Ectodermal cell (in vitro differentiated cells): ENCODE measurements around the gene F13B. TPM values are rescaled to one million over a fixed set of nuclear protein-coding genes. Genes with fewer than 3 reads are reported as not detected.
"Not testable (repeated sequence)": the region's sequence is repeated elsewhere in the genome, so short reads cannot be mapped to it uniquely, and the experiment has no call there.

Source experiments
- H3K27ac ChIP-seq: 2 replicates; pipeline ENCODE4 v1.7.0; 2013; ENCODE audit warnings: mild to moderate bottlenecking, low read depth, low read length; ENCODE audit not compliant: insufficient read depth, poor library complexity, severe bottlenecking
- H3K27me3 ChIP-seq: 2 replicates; pipeline ENCODE4 v1.7.0; 2013; ENCODE audit warnings: mild to moderate bottlenecking, low read length; ENCODE audit not compliant: insufficient read depth, control insufficient read depth, poor library complexity, severe bottlenecking
- H3K36me3 ChIP-seq: one replicate; pipeline ENCODE4 v1.7.0; 2013; ENCODE audit warnings: low read length; ENCODE audit not compliant: control insufficient read depth, insufficient read depth
- H3K4me1 ChIP-seq: one replicate; pipeline ENCODE4 v1.7.0; 2013; ENCODE audit warnings: low read length; ENCODE audit not compliant: control insufficient read depth, insufficient read depth
- H3K4me3 ChIP-seq: 2 replicates; pipeline ENCODE4 v1.7.0; 2013; ENCODE audit warnings: low read depth, low read length, control low read depth; ENCODE audit not compliant: insufficient read depth
- H3K9me3 ChIP-seq: 2 replicates; pipeline ENCODE4 v1.7.0; 2013; ENCODE audit warnings: mild to moderate bottlenecking, low read length, moderate library complexity; ENCODE audit not compliant: control insufficient read depth
- WGBS, 2 experiments: methylation state at CpG; one replicate each; pipeline ENCODE4 v1.1.7; 2013; ENCODE audit warnings: missing lambda C conversion rate in 2 of 2; 5-methylcytosine and 5-hydroxymethylcytosine counted together
- polyA plus RNA-seq, 4 experiments: library from polyadenylated mRNA; stranded (reverse); fragments of 50-300 nt; gene quantifications; one replicate each; pipeline ENCODE4 v1.2.3, GENCODE V29; 2013

The F13B gene
- polyA plus RNA-seq (2013, experiment 1 of 4) = not detected
- not detected for polyA plus RNA-seq (2013, experiment 2 of 4)
- polyA plus RNA-seq (2013, experiment 3 of 4) = not detected
- not detected for polyA plus RNA-seq (2013, experiment 4 of 4)

- Histone ChIP-seq H3K27me3 (no peaks in the 10 kb centered on the region), H3K9me3 (no peaks in the 10 kb centered on the region), H3K4me3 (no peak within 1 kb of the TSS), H3K36me3 (no peaks in the 10 kb centered on the region), H3K27ac (no peak within 1 kb of the TSS), H3K4me1 (no peaks in the 10 kb centered on the region)
- 93 to 94% methylated on average over 2 of the region's 3 CpGs for WGBS, 2 experiments
Measured at GRCh38 chr1:197066719-197067456, at the start of gene F13B. F13B (minus strand) TSS chr1:197067260; CDS start chr1:197067223, 37 bp downstream.

DNA sequence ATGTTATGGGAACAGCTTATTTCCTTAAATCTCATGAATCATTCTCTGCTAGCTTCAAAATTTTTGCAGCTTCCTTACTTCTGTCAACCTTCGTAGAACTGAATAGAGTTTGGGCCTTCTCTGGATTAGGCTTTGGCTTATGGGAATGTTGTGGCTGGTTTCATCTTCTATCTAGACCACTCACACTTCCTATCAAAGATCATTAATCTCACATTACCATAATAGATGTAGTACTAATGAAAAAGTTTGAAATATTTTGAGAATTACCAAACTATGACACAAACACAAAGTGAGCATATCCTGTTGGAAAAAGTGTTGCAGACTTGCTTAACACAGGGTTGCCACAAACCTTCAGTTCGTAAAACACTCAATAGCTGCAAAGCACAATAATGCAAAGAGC is 49.1 kb upstream of the F13B start:
- peaks cover 17% of the 10 kb centered on the region for H3K36me3 ChIP-seq
- H3K27me3 ChIP-seq = no peaks in the 10 kb centered on the region
- no peaks in the 10 kb centered on the region for H3K4me1 ChIP-seq
- no peaks in the 10 kb centered on the region for H3K9me3 ChIP-seq
- 90 to 96% methylated on average over 2 of the region's 2 CpGs for WGBS, 2 experiments
- H3K4me3 ChIP-seq = no peak overlapping the region
- no peak overlapping the region for H3K27ac ChIP-seq

DNA sequence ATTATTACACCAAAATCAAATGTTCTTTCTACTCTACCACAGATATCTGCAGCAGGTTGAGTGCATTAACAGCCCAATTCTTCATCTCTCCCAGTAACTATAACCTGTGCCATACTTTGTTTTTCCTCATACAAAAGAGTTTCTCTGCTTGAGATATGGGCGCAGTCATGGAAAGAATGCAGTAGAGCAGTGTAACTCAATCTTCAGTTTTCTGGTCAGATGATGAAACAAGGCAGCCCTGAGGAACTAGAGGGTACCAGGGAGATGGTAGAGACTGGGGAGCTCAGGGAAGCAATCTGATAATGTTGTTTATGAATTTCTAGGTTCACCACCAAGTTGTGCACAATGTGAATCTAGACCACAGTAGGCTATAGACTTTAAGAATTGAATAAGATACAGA is 39.8 kb upstream of the F13B start:
- Histone ChIP-seq H3K4me1 (no peaks in the 10 kb centered on the region), H3K4me3 (no peak overlapping the region), H3K27me3 (no peaks in the 10 kb centered on the region), H3K9me3 (peaks cover 6% of the 10 kb centered on the region), H3K36me3 (peaks cover 54% of the 10 kb centered on the region), H3K27ac (no peak overlapping the region)
- WGBS, 2 experiments = 87 to 93% methylated on average over 1 of the region's 1 CpG

GRCh38 chr1:197103300-197103699 is 36.2 kb upstream of the F13B start:
- Histone ChIP-seq H3K9me3 (peaks cover 6% of the 10 kb centered on the region), H3K4me1 (no peaks in the 10 kb centered on the region), H3K27me3 (no peaks in the 10 kb centered on the region), H3K4me3 (no peak overlapping the region), H3K27ac (no peak overlapping the region), H3K36me3 (peaks cover 43% of the 10 kb centered on the region)
- WGBS, 2 experiments = 98% methylated on average over 5 of the region's 5 CpGs

DNA sequence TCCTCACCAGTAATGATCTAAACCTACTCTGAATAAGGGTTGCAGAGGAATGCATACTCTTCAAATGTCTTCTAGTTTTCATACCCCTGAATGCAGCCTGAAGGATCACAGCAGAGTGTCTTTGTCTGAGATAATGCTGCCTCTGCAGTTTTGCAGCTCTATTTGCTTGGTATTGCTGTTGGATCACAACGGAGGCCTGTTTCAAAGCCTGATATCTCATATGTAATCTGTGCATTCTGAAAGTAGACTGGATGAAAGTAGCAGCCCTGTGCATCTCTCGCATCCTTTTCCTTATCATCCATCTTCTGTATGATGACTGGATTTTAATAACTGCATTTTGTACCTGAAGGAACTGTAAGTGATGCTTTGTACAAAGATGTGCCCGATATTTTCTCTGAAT is 34.9 kb upstream of the F13B start:
- no peak overlapping the region for H3K27ac ChIP-seq
- no peaks in the 10 kb centered on the region for H3K4me1 ChIP-seq
- peaks cover 6% of the 10 kb centered on the region for H3K9me3 ChIP-seq
- H3K36me3 ChIP-seq = peaks cover 34% of the 10 kb centered on the region
- no peak overlapping the region for H3K4me3 ChIP-seq
- no peaks in the 10 kb centered on the region for H3K27me3 ChIP-seq
- 96% methylated on average over 2 to 3 of the region's 3 CpGs for WGBS, 2 experiments

DNA sequence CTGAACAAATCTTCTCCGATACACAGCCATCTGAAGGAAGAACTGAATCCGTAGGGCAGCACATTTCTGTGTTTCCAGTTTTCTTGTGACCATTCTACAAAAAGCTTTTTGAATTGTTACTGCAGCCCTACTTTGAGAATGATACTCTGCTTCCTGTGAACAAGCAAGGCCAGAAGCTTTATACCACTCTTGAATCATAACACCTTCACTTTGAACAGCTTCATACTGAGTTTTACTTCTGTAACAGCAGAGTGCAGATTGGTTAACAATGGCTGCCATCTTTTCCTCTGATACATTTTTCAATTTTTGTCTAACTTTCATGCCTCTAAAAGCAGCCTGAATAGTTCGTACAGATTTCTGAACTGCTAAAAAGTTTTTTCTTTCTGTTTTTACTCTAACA is 33.6 kb upstream of the F13B start:
- Histone ChIP-seq H3K4me3 (no peak overlapping the region), H3K4me1 (no peaks in the 10 kb centered on the region), H3K36me3 (peaks cover 27% of the 10 kb centered on the region), H3K9me3 (peaks cover 6% of the 10 kb centered on the region), H3K27me3 (no peaks in the 10 kb centered on the region), H3K27ac (no peak overlapping the region)
- whole genome bisulfite sequencing, 2 experiments = 98% methylated on average over 3 of the region's 3 CpGs

GRCh38 chr1:197099444-197099843 is 32.4 kb upstream of the F13B start:
- H3K36me3 ChIP-seq = peaks cover 19% of the 10 kb centered on the region
- H3K27me3 ChIP-seq = no peaks in the 10 kb centered on the region
- no peak overlapping the region for H3K27ac ChIP-seq
- H3K4me1 ChIP-seq = no peaks in the 10 kb centered on the region
- no peak overlapping the region for H3K4me3 ChIP-seq
- H3K9me3 ChIP-seq = peaks cover 6% of the 10 kb centered on the region

GRCh38 chr1:197096971-197097370 is 29.9 kb upstream of the F13B start:
- H3K36me3 ChIP-seq, H3K27ac ChIP-seq, H3K27me3 ChIP-seq, H3K9me3 ChIP-seq, H3K4me1 ChIP-seq, H3K4me3 ChIP-seq: not testable (repeated sequence)
- WGBS, 2 experiments = 91 to 92% methylated on average over 2 of the region's 2 CpGs

- Histone ChIP-seq H3K4me1 (no peaks in the 10 kb centered on the region), H3K4me3 (no peak overlapping the region), H3K27ac (no peak overlapping the region), H3K27me3 (no peaks in the 10 kb centered on the region), H3K36me3 (no peaks in the 10 kb centered on the region), H3K9me3 (no peaks in the 10 kb centered on the region)
- 86 to 100% methylated on average over 1 of the region's 1 CpG for WGBS, 2 experiments
Measured at GRCh38 chr1:197096137-197096536, 29.1 kb upstream of the F13B start.

DNA sequence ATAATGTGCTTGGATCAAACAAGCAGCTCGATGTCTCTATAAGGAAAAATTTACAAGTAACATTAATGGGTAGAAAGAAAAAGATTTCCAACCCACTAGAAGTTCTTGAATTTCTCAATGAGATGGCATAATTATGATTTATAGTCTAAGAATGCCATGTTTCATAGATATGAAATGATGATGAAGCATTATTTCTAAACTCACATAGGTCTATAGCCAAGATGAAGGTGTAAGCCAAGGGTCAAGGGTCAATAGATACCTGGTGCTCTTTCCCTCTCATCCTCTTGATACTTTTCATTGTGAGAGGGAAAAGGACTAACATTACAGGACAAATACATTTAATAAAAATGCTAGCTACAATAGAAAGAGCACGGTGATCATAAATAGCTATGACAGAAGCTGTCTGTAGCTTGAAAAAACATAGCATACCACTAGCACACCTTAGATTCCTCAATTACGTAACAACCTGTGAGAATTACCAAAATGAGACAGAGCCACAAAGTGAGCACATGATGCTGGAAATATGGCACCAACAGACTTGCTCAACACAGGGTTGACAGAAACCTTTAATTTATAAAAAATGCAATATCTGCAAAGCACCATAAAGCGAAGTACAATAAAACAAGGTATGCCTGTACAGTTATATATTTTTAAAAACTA is 26.3 kb upstream of the F13B start:
- Histone ChIP-seq H3K9me3 (no peaks in the 10 kb centered on the region), H3K4me3 (no peak overlapping the region), H3K4me1 (no peaks in the 10 kb centered on the region), H3K36me3 (peaks cover 14% of the 10 kb centered on the region), H3K27ac (no peak overlapping the region), H3K27me3 (no peaks in the 10 kb centered on the region)
- WGBS, 2 experiments = 97% methylated on average over 2 to 3 of the region's 4 CpGs
